ENCODE results near the gene EFHD1. TPM values are rescaled to one million over a fixed set of nuclear protein-coding genes. Genes with fewer than 3 reads are reported as not detected.
"Not testable (repeated sequence)": the region's sequence is repeated elsewhere in the genome, so short reads cannot be mapped to it uniquely, and the experiment has no call there.

EFHD1 gene
- total RNA-seq, 1 donor from 2014 or later: 3.6 TPM

- no peaks in the 10 kb centered on the region for H3K36me3 ChIP-seq (ENCODE audit: control insufficient read depth, insufficient read depth, low read length)
- TF ChIP-seq CTCF (IDR thresholded peaks at IDR 0.05; ENCODE audit: insufficient read depth, low read length, poor library complexity, severe bottlenecking): no peak
- no peak for DNase-seq (ENCODE audit: low read depth)
- H3K4me3 ChIP-seq (ENCODE audit: low read depth, low read length): no peak overlapping the region
- H3K27me3 ChIP-seq (ENCODE audit: control insufficient read depth, insufficient read depth, low read length): no peaks in the 10 kb centered on the region
Measured at GRCh38 chr2:232687382-232688160, 54.2 kb downstream of the EFHD1 start.

GRCh38 chr2:232688201-232688600 lies 54.8 kb downstream of the EFHD1 start:
- no peak for DNase-seq (ENCODE audit: low read depth)

GRCh38 chr2:232689152-232689910 lies 55.9 kb downstream of the EFHD1 start:
- no peaks in the 10 kb centered on the region for H3K27me3 ChIP-seq (ENCODE audit: control insufficient read depth, insufficient read depth, low read length)
- no peak for DNase-seq (ENCODE audit: low read depth)
- no peak for TF ChIP-seq CTCF (IDR thresholded peaks at IDR 0.05; ENCODE audit: insufficient read depth, low read length, poor library complexity, severe bottlenecking)
- H3K4me3 ChIP-seq (ENCODE audit: low read depth, low read length): no peak overlapping the region
- H3K36me3 ChIP-seq (ENCODE audit: control insufficient read depth, insufficient read depth, low read length): no peaks in the 10 kb centered on the region

More at GRCh38 chr2:232688201-232688600, 54.8 kb downstream of the EFHD1 start:
- H3K36me3 ChIP-seq (ENCODE audit: control insufficient read depth, insufficient read depth, low read length): no peaks in the 10 kb centered on the region
- no peaks in the 10 kb centered on the region for H3K27me3 ChIP-seq (ENCODE audit: control insufficient read depth, insufficient read depth, low read length)
- H3K4me3 ChIP-seq (ENCODE audit: low read depth, low read length): no peak overlapping the region
- no peak for TF ChIP-seq CTCF (IDR thresholded peaks at IDR 0.05; ENCODE audit: insufficient read depth, low read length, poor library complexity, severe bottlenecking)

- H3K36me3 ChIP-seq (ENCODE audit: control insufficient read depth, insufficient read depth, low read length); H3K27me3 ChIP-seq (ENCODE audit: control insufficient read depth, insufficient read depth, low read length); H3K4me3 ChIP-seq (ENCODE audit: low read depth, low read length); DNase-seq (ENCODE audit: low read depth): not testable (repeated sequence)
Measured at GRCh38 chr2:232691117-232691516, 57.7 kb downstream of the EFHD1 start.

- Histone ChIP-seq H3K36me3 (ENCODE audit: control insufficient read depth, insufficient read depth, low read length) (no peaks in the 10 kb centered on the region), H3K27me3 (ENCODE audit: control insufficient read depth, insufficient read depth, low read length) (no peaks in the 10 kb centered on the region), H3K4me3 (ENCODE audit: low read depth, low read length) (no peak overlapping the region)
- no peak for TF ChIP-seq CTCF (IDR thresholded peaks at IDR 0.05; ENCODE audit: insufficient read depth, low read length, poor library complexity, severe bottlenecking)
- DNase-seq (ENCODE audit: low read depth): no peak
Measured at GRCh38 chr2:232693344-232693743, 59.9 kb downstream of the EFHD1 start.

GRCh38 chr2:232696609-232697058 lies 63.2 kb downstream of the EFHD1 start:
- no peak for TF ChIP-seq CTCF (IDR thresholded peaks at IDR 0.05; ENCODE audit: insufficient read depth, low read length, poor library complexity, severe bottlenecking)
- DNase-seq (ENCODE audit: low read depth): no peak
- H3K27me3 ChIP-seq (ENCODE audit: control insufficient read depth, insufficient read depth, low read length): no peaks in the 10 kb centered on the region
- no peaks in the 10 kb centered on the region for H3K36me3 ChIP-seq (ENCODE audit: control insufficient read depth, insufficient read depth, low read length)
- no peak overlapping the region for H3K4me3 ChIP-seq (ENCODE audit: low read depth, low read length)

Measured in kidney epithelial cell (primary cell).